K562 treated with DMSO at 1 percent for 48 hours (cell line): ENCODE measurements around the gene DVL2. TPM values are rescaled to one million over a fixed set of nuclear protein-coding genes. Genes with fewer than 3 reads are reported as not detected.

Source experiments
- total RNA-seq: library from RNA; unstranded; fragments of 300-600 nt; gene quantifications from 2 replicates; pipeline ENCODE4 v1.2.3, GENCODE V29; 2022; ENCODE audit warnings: low replicate concordance; ENCODE audit errors: extremely low read depth

Gene DVL2
- total RNA-seq, result not detected in 2 replicates

DNA sequence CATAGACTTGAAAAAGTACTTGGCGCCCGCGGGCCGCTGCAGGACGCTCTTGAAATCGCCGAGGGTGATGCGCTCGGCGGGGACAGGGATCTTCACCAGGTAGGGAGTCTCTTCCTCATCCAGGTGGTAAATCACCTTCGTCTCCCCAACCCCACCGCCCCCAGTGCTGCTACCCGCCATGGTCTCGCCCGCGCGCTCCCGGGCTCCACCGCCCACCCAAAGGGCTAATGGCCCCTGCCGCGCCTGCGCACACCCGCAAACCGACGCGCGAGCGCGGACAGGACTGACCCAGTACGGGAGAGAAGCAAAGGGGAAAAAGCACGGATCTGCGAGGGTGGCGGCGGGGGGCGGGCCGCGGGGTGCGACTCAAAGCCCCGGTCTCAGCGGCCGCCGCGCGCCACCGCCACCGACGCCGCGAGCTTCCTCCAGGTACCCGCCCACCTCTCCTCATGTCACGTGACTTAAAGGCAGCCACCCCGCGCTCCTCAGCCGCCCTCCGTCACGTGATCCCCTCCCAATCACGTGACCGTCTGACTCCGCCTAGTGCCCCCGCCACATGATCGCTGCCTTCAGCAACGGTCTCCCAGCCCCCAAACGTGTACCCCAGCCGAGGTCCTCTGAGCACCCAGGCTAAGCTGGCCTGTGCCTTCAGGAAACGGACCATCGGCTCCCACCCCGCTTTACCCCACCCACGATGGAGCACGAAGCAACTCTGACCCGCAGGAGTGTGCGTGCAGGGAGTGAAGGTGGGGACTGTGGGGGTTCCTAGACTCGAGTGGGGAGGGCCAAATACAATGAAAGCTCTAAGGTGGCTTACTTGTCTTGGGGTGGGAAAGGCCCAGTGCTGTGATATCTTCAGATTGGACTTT, at the start of gene DVL2:
TSS of gene DVL2 (minus strand) at position 435 of the 869 bp plus-strand sequence. CDS start at position 180, 255 bp downstream.

DNA sequence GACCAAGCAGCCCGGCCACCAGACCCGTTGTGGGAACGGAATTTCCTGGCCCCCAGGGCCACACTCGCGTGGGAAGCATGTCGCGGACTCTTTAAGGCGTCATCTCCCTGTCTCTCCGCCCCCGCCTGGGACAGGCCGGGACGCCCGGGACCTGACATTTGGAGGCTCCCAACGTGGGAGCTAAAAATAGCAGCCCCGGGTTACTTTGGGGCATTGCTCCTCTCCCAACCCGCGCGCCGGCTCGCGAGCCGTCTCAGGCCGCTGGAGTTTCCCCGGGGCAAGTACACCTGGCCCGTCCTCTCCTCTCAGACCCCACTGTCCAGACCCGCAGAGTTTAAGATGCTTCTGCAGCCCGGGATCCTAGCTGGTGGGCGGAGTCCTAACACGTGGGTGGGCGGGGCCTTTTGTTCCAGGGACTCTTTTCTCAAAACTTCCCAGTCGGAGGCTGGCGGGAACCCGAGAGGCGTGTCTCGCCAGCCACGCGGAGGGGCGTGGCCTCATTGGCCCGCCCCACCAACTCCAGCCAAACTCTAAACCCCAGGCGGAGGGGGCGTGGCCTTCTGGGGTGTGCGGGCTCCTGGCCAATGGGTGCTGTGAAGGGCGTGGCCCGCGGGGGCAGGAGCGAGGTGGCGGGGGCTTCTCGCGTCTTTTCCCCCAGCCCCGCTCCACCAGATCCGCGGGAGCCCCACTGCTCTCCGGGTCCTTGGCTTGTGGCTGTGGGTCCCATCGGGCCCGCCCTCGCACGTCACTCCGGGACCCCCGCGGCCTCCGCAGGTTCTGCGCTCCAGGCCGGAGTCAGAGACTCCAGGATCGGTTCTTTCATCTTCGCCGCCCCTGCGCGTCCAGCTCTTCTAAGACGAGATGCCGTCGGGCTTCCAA, 47.0 kb upstream of the DVL2 start, which contains the start of gene SLC2A4:
TSS of gene SLC2A4 (plus strand) at position 645 of the 879 bp plus-strand sequence. CDS start at position 862, 217 bp downstream.

DNA sequence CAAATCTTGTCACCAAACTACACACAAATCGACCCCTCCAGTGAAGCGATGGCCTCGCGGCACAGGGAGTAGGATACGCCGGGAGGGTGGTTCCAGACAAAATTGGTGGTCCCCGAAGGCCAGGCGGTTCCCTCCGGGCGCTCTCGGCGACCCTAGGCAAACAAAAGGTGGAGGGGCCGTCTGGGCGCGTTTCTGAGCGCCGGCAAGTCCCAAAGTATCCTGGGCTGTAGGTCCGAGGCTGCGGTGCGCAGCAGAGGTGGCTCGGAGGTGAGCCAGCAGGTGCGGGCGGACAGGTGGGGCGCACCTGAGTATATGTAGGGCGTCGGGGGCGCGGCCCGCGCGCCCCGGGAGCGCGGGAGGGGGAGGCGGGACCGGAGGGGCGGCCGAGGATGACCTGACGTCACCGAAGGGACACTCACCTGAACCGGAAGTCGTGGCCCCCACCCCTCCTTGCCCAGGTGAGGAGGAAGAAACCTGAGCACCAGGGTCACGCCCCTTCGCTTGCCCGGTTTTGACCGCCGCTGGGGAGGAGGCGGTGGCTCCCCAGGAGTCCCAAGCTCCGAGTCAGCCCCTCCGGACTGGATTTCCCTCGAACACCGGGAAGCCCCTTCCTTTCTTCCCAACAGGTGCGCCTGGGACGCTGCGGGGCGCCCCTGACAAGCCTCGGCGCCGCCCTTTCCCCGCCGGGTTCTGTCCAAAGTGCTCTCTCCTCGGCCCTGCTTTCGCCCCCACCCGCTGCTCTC, 28.0 kb upstream of the DVL2 start, which contains the start of gene CLDN7:
TSS of gene CLDN7 (minus strand) at position 287 of the 743 bp plus-strand sequence. CDS start 435 bp downstream, outside the sequence.

DNA sequence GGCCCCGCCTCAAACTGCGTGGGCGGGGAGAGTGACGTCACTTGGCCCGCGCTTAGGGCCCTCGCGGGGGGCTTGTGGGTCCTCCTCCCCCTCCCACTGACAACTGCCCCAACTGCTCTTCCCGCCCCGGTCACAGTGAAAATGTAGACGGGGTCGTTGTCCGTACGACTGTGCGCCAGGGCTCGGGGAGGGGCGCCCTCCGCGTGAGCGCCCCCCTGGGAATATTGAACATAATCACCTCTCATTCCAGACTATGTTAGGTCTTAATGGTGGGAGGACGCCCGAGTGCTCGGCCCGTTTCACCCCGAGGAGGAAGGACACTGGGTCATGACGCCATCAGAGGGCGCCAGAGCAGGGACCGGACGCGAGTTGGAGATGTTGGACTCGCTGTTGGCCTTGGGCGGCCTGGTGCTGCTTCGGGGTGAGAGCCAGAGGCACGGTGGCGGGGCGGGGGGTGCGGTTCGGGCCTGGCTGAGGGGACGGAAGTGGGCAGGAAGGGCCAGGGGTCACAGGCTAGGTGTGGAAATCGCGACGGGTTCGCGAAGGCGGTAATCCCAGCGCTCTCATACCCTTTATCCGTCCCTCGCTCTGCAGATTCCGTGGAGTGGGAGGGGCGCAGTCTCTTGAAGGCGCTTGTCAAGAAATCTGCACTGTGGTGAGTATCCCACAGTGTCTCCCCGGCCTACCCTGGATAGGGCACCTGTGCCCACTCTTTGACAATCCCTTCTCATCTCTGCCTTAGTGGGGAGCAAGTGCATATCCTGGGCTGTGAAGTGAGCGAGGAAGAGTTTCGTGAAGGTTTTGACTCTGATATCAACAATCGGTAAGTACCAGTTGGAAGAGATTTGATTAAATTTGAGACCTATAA, 18.1 kb upstream of the DVL2 start, which contains the start of gene ELP5:
TSS of gene ELP5 (plus strand) at position 40 of the 868 bp plus-strand sequence. CDS start at position 376, 336 bp downstream.

DNA sequence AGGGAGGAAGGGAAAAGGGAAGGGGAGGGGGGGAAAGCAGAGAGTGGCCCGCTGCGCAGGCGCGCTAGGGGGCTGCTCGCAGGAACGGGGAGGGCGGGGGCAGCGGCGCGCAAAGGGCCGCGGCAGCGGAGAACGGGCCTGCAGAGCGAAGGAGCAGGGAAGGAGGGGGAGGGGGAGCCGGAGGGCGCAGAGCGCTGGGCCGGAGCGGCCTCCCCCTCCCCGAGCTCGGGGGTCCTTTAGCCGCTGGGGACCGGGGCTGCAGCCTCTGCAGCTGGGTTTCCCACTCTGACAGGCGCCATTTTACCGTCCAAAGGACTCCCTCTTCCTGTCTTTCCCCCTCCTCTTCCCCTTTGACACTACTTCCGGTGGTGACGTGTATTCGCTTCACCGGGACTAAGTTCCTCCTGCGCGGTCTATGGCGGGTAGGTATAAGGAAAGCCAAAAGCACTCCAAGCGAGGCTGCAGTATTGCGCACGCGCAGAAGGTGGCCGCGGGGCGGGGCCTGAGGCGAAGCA, 17.4 kb upstream of the DVL2 start, which contains the start of gene CTDNEP1:
TSS of gene CTDNEP1 (minus strand) at position 74 of the 515 bp plus-strand sequence. CDS start 438 bp downstream, outside the sequence.

DNA sequence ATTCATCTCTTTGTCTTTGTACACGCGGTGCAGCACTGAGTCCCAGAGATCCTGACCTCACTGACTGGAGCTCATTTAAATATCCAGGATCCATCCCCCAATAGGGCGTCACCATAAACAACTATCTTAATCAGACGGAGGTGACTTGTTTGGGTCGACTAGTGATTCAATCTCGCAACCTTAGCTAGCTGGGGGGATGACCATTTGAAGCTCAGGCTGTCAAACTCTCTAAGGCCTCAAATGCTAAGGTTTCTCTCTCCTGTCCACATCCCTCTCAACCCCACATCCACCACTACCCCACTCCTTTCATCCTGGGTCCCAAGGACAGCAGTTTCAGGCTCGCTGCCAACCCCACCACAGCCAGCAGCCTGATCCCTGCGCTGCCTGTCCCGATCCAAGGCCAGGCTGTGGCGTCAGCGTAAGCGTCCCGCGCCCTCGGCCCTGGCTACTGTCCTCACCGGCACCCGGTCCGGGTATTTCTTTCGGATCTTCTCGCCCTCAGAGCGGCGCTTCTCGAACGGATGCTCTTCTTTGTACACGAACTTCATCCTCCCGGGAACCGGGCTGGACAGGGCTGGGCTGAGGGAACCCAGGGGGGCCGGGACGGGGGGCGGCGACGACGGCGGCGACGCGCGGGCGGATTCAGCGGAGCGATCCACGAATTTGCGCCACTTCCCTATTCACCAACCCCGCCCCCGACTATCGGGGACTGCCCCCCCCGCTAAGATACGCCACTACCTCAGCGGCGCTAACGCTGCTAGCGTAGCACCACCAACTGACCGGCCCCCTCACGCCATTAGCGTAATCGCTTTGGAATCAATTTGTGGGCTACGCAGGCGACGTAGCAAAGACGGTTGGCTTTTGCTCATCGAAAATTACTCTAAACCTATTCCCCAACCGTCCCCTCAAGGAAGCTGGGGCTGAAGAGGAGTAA, 7.7 kb upstream of the DVL2 start, which contains the start of gene GABARAP:
TSS of gene GABARAP (minus strand) at position 667 of the 934 bp plus-strand sequence. CDS start at position 548, 119 bp downstream.

DNA sequence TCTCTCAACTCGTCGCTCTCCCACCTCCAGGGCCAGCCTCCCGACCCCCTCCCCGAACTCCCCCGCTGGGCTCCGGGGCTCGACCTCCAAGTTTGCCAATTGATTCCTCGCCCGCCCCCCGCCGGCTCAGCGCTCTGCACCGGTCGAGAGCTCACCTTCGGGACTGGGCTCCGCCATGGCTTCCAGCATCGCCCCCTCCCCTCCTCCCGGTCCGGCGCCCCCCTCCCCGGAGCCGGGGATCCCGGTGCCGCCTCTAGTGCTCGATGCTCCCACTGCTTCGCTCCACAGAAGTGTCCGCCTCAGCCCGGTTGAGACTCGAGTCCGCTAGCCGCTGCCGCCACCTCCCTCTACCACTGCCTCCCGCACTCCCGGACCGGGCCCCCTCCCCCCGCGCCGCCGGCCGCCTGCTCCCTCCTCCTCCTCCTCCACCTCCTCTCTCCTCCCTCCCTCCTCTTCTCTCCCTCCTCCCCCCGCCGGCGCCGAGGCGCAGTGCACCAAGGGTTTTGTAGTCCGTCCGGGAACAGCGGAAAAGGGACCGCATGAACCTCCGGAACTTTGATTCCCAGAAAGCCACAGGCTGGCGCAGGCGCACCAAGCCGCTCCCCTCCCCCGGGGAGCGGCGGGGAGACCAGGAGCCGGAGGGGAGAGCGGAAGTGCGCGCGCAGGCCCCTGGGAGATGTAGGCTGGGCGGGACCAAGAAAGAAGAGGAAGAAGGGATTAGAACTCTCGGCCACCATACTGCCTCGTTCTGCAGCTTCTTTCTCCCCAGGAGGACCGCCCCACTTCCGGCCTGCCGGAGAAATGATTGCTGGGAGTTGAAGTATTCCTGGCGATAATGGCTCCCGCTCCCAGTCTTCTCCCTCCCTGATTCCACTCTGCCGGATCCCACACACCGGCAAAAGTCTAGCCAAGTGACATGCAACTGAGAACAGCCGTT, 5.0 kb upstream of the DVL2 start, which contains the start of gene PHF23:
TSS of gene PHF23 (minus strand) at position 367 of the 937 bp plus-strand sequence. CDS start at position 189, 178 bp downstream.

DNA sequence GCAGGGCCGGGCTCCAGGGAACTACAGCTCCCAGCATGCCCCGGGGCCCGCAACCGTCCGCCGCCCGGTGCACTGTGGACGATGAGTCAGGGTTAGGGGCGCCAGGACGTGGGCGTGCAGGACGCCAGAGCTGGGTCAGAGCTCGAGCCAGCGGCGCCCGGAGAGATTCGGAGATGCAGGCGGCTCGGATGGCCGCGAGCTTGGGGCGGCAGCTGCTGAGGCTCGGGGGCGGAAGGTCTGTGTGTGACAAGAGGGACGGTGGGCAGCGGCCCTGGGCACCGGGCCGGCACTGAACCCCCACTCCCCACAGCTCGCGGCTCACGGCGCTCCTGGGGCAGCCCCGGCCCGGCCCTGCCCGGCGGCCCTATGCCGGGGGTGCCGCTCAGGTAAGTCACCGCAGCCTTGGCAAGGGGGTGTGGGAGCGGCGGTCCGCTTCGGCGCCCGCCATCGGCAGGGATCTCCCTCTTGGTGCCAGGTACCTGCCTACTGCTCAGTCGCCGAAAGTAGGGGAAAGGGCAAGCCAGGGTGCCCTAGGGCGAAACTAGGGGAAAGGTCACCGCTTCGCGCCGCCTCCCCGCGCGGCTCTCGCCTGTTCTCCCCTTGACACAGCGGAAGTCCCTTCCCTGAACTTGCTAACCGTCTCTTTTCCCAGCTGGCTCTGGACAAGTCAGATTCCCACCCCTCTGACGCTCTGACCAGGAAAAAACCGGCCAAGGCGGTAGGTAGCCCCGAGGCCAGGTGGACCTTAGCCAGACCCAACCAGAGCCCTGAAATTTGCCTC, 14.3 kb downstream of the DVL2 start, which contains the start of the genes ACADVL and DLG4:
TSS of gene ACADVL (plus strand) at position 127 of the 781 bp plus-strand sequence. CDS start at position 174, 47 bp downstream.
TSS of gene DLG4 (minus strand) at position 25 of the 781 bp plus-strand sequence.

DNA sequence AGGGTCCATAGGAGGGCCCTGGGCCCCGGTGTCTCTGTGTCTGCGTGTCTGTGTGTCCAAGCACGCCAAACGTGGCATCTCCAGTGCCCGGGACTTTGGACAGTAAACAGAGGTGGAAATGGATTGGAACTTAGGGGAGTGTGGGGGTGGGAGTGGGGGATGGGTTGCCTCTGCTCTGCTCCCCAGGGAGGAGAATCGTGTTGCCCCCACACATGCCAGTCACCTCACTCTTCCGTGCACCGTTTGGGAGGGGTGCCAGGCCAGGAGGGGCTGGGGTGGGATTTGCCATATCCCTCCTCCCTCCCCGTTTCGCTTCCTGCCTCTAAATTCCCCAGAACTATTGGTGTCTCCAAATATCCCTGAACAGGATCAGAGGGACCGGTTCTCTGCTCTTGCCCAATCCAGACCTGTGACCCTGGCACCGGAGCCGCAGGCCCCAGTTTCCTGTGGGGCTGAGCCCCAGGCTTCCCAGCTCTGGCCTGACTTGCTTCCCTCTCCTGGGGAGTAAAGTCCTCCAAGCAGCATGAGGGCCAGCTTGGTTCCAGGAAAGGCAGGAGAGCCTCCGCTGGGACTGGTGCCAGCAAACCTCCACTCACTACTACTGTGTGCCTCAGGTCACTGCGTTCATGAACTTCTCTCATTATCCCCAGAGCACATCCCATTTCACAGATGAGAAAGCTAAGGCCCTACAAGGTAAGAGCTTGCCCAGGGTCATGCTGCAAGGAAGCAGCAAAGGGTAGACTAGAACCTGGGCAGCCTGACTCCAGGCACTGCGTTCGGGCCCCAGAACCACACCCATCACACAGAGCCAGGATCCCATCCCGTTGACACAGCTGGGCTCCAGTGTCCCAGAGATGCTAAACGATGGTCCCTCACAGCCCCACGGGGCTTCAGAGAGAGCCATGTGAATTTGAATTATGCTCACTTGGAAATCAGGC, 54.7 kb downstream of the DVL2 start, which contains the start of gene ASGR1:
TSS of gene ASGR1 (minus strand) at position 54 of the 938 bp plus-strand sequence. CDS start 807 bp downstream, outside the sequence.

Other genes starting within 250 kb of the DVL2 start
- gene ALOX12, start 238.5 kb downstream of the DVL2 start, total RNA-seq, result not detected in 2 replicates
- not detected in 2 replicates for gene RNASEK, start 221.9 kb downstream of the DVL2 start, total RNA-seq
- gene BCL6B, start 211.5 kb downstream of the DVL2 start, total RNA-seq, result not detected in 2 replicates
- not detected in 2 replicates for gene SLC16A13, start 198.5 kb downstream of the DVL2 start, total RNA-seq
- not detected in 2 replicates for gene SLC16A11, start 190.4 kb downstream of the DVL2 start, total RNA-seq
- gene CLEC10A, start 154.3 kb downstream of the DVL2 start, total RNA-seq, result not detected in 2 replicates
- not detected in 2 replicates for gene ASGR2, start 119.7 kb downstream of the DVL2 start, total RNA-seq
- not detected in 2 replicates for gene ASGR1, start 55.1 kb downstream of the DVL2 start, total RNA-seq
- not detected in 2 replicates for gene DLG4, start 14.7 kb downstream of the DVL2 start, total RNA-seq
- gene ACADVL, start 14.6 kb downstream of the DVL2 start, total RNA-seq, result 648 TPM in 1 of 2 replicates, not detected in the other
- gene PHF23, start 4.9 kb upstream of the DVL2 start, total RNA-seq, result not detected in 2 replicates
- gene GABARAP, start 7.9 kb upstream of the DVL2 start, total RNA-seq, result not detected in 2 replicates
- not detected in 2 replicates for gene CTDNEP1, start 17.2 kb upstream of the DVL2 start, total RNA-seq
- not detected in 2 replicates for gene ELP5, start 17.7 kb upstream of the DVL2 start, total RNA-seq
- gene CLDN7, start 28.0 kb upstream of the DVL2 start, total RNA-seq, result not detected in 2 replicates
- not detected in 2 replicates for gene SLC2A4, start 47.2 kb upstream of the DVL2 start, total RNA-seq
- gene YBX2, start 60.1 kb upstream of the DVL2 start, total RNA-seq, result not detected in 2 replicates
- 875 TPM in 1 of 2 replicates, not detected in the other for gene EIF5A, start 73.1 kb upstream of the DVL2 start, total RNA-seq
- not detected in 2 replicates for gene GPS2, start 80.8 kb upstream of the DVL2 start, total RNA-seq
- not detected in 2 replicates for gene NEURL4, start 94.8 kb upstream of the DVL2 start, total RNA-seq
- not detected in 2 replicates for gene ACAP1, start 102.0 kb upstream of the DVL2 start, total RNA-seq
- not detected in 2 replicates for gene KCTD11, start 117.6 kb upstream of the DVL2 start, total RNA-seq
- gene TMEM95, start 120.6 kb upstream of the DVL2 start, total RNA-seq, result not detected in 2 replicates
- gene TNK1, start 146.6 kb upstream of the DVL2 start, total RNA-seq, result not detected in 2 replicates
- gene PLSCR3, start 160.0 kb upstream of the DVL2 start, total RNA-seq, result not detected in 2 replicates
- gene TMEM256, start 169.6 kb upstream of the DVL2 start, total RNA-seq, result not detected in 2 replicates
- not detected in 2 replicates for gene NLGN2, start 173.3 kb upstream of the DVL2 start, total RNA-seq
- gene SPEM1, start 185.8 kb upstream of the DVL2 start, total RNA-seq, result not detected in 2 replicates
- not detected in 2 replicates for gene SPEM2, start 191.1 kb upstream of the DVL2 start, total RNA-seq
- not detected in 2 replicates for gene SPEM3, start 194.3 kb upstream of the DVL2 start, total RNA-seq
- gene TMEM102, start 200.9 kb upstream of the DVL2 start, total RNA-seq, result not detected in 2 replicates
- gene FGF11, start 205.0 kb upstream of the DVL2 start, total RNA-seq, result not detected in 2 replicates
- not detected in 2 replicates for gene CHRNB1, start 210.5 kb upstream of the DVL2 start, total RNA-seq
- gene ZBTB4, start 245.1 kb upstream of the DVL2 start, total RNA-seq, result not detected in 2 replicates
- not detected in 2 replicates for gene SLC35G6, start 246.9 kb upstream of the DVL2 start, total RNA-seq
- gene POLR2A, start 249.8 kb upstream of the DVL2 start, total RNA-seq, result 83.6 TPM in 1 of 2 replicates, not detected in the other